Peyer's patch (tissue), 4 donors: Measurements from ENCODE around the gene AKTIP. TPM values are rescaled to one million over a fixed set of nuclear protein-coding genes. Genes with fewer than 3 reads are reported as not detected.
"Not testable (repeated sequence)": the region's sequence is repeated elsewhere in the genome, so short reads cannot be mapped to it uniquely, and the experiment has no call there.

Source experiments
- DNase-seq, 3 donors: peaks; one replicate each; pipeline ENCODE4 v3.0.0-alpha.2; 2017 to 2019
- H3K27ac ChIP-seq, 4 donors: fragments of 200-600 bp; sonication (generic); one replicate each; pipeline ENCODE4 v1.5.1; 2016 to 2019
- H3K27me3 ChIP-seq, 2 donors: fragments of 200-600 bp; sonication (generic); one replicate each; pipeline ENCODE4 v1.5.1; 2019
- H3K36me3 ChIP-seq, 3 donors: fragments of 200-600 bp; sonication (generic); one replicate each; pipeline ENCODE4 v1.5.1; 2016 to 2019
- H3K4me1 ChIP-seq, 4 donors: fragments of 200-600 bp; sonication (generic); one replicate each; pipeline ENCODE4 v1.5.1; 2016 to 2019
- H3K4me3 ChIP-seq, 4 donors: fragments of 200-600 bp; sonication (generic); 1 replicate in 3 of 4; 2 replicates in 1 of 4; pipeline ENCODE4 v1.5.1; 2016 to 2019; ENCODE audit warnings: mild to moderate bottlenecking in 1 of 4
- H3K9me3 ChIP-seq, 4 donors: fragments of 200-600 bp; sonication (generic); one replicate each; pipeline ENCODE4 v1.5.1; 2016 to 2019; ENCODE audit warnings: mild to moderate bottlenecking in 1 of 4
- POLR2A ChIP-seq, 2 donors: fragments of 450-650 bp; IDR thresholded peaks; one replicate each; pipeline ENCODE4 v1.5.1; 2017; ENCODE audit warnings: antibody characterized with exemption in 2 of 2, mild to moderate bottlenecking in 2 of 2, moderate library complexity in 2 of 2
- total RNA-seq, 4 donors: library from RNA; depleted of rRNA; stranded (reverse); fragments of >200 nt; gene quantifications; one replicate each; pipeline ENCODE4 v1.1.0, GENCODE V29; 2016
- TF ChIP-seq, protein P1 (sequence below), 6 experiments: fragments of 450-650 bp in 4 of 6; fragments of 200-600 bp in 2 of 6; sonication (generic) in 1 of 6; IDR thresholded peaks; one replicate each; pipeline ENCODE4 v1.5.1; 2017 to 2019; ENCODE audit warnings: antibody characterized with exemption in 6 of 6, mild to moderate bottlenecking in 3 of 6, moderate library complexity in 1 of 6

AKTIP gene
- total RNA-seq, 4 donors from 2014 or later: 34.6 to 83.5 (median 43.6) TPM

DNA sequence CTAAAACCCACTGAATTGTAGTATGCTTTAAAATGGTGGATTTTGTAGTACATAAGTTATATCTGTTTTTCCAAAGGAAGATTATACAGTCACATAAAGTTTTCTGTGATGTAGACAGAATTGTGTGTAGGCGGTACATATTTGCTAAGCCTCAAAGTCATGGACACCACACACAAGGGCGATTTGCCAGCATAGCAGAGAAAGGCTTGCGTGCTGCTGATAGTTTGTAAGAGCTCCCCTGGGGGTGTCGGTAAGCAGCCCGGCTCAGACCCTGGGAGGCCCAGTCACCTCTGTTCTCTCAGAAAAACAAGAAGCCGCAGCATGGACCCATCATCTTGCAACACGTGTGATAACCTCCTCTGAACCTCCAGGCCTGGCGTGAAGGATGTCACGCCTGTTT lies 38.3 kb upstream of the AKTIP start:
- H3K27me3 ChIP-seq: no peaks in the 10 kb centered on the region
- TF ChIP-seq POLR2A (IDR thresholded peaks at IDR 0.05): no peak
- H3K4me1 ChIP-seq: no peaks in the 10 kb centered on the region
- H3K4me3 ChIP-seq: no peak overlapping the region
- no peaks in the 10 kb centered on the region for H3K9me3 ChIP-seq
- DNase-seq: no peak
- no peak overlapping the region for H3K27ac ChIP-seq
- no peaks in the 10 kb centered on the region for H3K36me3 ChIP-seq

DNA sequence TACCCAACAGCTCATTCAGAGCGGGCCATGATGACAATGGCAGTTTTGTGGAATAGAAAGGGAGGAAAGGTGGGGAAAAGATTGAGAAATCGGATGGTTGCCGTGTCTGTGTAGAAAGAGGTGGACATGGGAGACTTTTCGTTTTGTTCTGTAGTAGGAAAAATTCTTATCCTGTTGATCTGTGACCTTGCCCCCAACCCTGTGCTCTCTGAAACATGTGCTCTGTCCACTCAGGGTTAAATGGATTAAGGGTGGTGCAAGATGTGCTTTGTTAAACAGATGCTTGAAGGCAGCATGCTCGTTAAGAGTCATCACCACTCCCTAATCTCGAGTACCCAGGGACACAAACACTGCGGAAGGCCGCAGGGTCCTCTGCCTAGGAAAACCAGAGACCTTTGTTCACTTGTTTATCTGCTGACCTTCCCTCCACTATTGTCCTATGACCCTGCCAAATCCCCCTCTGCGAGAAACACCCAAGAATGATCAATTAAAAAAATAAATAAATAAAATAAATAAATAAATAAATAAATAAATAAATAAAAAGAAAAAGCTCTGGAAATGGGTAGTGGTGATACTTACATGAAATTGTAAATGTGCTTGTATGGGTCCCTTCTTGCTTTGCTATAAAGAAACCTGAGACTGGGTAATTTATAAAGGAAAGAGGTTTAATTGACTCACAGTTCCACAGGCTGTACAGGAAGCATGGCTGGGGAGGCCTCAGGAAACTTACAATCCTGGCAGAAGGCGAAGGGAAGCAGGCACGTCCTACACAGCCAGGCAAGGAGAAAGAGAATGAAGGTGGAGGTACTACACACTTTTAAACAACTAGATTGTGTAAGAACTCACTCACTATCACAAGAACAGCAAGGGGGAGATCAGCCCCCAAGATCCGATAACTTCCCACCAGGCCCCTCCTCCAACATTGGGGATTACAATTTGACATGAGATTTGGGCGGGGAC lies 37.0 kb upstream of the AKTIP start:
- not testable (repeated sequence) for H3K4me3 ChIP-seq, H3K27ac ChIP-seq, H3K4me1 ChIP-seq, H3K27me3 ChIP-seq, DNase-seq, H3K36me3 ChIP-seq, H3K9me3 ChIP-seq

DNA sequence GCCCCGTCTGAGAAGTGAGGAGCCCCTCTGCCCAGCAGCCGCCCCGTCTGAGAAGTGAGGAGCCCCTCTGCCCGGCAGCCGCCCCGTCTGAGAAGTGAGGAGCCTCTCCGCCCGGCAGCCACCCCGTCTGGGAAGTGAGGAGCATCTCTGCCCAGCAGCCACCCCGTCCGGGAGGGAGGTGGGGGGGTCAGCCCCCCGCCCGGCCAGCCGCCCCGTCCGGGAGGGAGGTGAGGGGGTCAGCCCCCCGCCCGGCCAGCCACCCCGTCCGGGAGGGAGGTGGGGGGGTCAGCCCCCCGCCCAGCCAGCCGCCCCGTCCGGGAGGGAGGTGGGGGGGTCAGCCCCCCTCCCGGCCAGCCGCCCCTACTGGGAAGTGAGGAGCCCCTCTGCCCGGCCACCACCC lies 36.3 kb upstream of the AKTIP start:
- not testable (repeated sequence) for H3K4me3 ChIP-seq

DNA sequence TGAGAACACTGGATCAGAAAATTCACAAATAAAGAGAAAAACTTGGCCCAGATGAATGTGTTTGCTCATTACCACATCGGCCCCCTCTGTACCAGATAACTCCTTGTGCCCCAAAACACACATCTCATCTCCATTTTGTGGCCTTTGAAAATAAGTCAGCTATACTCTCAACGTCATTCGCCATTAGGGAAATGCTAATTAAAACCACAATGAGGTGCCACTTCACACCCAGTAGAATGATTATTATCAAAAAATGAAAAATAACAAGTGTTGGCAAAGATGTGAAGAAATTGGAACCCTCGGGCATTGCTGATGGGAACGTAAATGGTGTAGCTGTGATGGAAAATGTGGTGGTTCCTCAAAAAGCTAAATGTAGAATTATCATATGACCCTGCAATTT lies 34.6 kb upstream of the AKTIP start:
- TF ChIP-seq POLR2A (IDR thresholded peaks at IDR 0.05): no peak
- TF ChIP-seq, protein P1, sequence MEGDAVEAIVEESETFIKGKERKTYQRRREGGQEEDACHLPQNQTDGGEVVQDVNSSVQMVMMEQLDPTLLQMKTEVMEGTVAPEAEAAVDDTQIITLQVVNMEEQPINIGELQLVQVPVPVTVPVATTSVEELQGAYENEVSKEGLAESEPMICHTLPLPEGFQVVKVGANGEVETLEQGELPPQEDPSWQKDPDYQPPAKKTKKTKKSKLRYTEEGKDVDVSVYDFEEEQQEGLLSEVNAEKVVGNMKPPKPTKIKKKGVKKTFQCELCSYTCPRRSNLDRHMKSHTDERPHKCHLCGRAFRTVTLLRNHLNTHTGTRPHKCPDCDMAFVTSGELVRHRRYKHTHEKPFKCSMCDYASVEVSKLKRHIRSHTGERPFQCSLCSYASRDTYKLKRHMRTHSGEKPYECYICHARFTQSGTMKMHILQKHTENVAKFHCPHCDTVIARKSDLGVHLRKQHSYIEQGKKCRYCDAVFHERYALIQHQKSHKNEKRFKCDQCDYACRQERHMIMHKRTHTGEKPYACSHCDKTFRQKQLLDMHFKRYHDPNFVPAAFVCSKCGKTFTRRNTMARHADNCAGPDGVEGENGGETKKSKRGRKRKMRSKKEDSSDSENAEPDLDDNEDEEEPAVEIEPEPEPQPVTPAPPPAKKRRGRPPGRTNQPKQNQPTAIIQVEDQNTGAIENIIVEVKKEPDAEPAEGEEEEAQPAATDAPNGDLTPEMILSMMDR (IDR thresholded peaks at IDR 0.05): no peak
- H3K27me3 ChIP-seq: no peaks in the 10 kb centered on the region
- H3K4me3 ChIP-seq: no peak overlapping the region

More for the DNA sequence above, 36.3 kb upstream of the AKTIP start:
- not testable (repeated sequence) for H3K36me3 ChIP-seq, H3K27ac ChIP-seq, H3K4me1 ChIP-seq, H3K27me3 ChIP-seq, H3K9me3 ChIP-seq, DNase-seq

GRCh38 chr16:53534206-53534605 lies 31.2 kb upstream of the AKTIP start:
- Histone ChIP-seq H3K36me3 (no peaks in the 10 kb centered on the region), H3K4me1 (no peaks in the 10 kb centered on the region), H3K27me3 (no peaks in the 10 kb centered on the region), H3K4me3 (no peak overlapping the region), H3K9me3 (no peaks in the 10 kb centered on the region), H3K27ac (no peak overlapping the region)
- no peak for TF ChIP-seq POLR2A (IDR thresholded peaks at IDR 0.05)
- TF ChIP-seq, protein P1 (IDR thresholded peaks at IDR 0.05): no peak
- DNase-seq: no peak

More for the DNA sequence above, 34.6 kb upstream of the AKTIP start:
- DNase-seq: no peak
- Histone ChIP-seq H3K27ac (no peak overlapping the region), H3K4me1 (no peaks in the 10 kb centered on the region), H3K9me3 (no peaks in the 10 kb centered on the region), H3K36me3 (no peaks in the 10 kb centered on the region)

DNA sequence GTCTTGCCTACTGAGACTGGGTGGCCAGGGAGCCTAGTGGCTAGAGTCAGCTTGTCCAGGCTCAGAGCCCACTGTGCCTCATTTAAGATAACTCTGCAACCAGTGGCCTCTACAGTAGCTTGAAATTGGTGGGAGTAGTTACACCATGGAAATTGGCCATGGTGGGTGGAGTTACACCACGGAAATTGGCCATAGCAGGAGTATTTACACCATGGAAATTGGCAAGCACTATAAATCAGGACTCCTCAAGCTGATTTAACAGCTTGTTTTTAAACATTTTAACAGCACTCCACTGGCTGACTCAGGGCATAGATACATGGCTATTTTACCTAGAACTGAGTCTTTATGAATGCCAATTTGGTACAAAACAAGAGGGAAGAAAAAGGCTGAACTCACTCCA lies 27.7 kb upstream of the AKTIP start:
- Histone ChIP-seq H3K4me1 (no peaks in the 10 kb centered on the region), H3K4me3 (no peak overlapping the region), H3K27ac (no peak overlapping the region), H3K27me3 (no peaks in the 10 kb centered on the region), H3K36me3 (no peaks in the 10 kb centered on the region), H3K9me3 (no peaks in the 10 kb centered on the region)
- no peak for DNase-seq
- TF ChIP-seq, protein P1 (IDR thresholded peaks at IDR 0.05): no peak
- TF ChIP-seq POLR2A (IDR thresholded peaks at IDR 0.05): no peak

- TF ChIP-seq POLR2A (IDR thresholded peaks at IDR 0.05): no peak
- TF ChIP-seq, protein P1 (IDR thresholded peaks at IDR 0.05): no peak
- DNase-seq: no peak
- H3K9me3 ChIP-seq: no peaks in the 10 kb centered on the region
- H3K36me3 ChIP-seq: no peaks in the 10 kb centered on the region
- H3K27me3 ChIP-seq: no peaks in the 10 kb centered on the region
- no peak overlapping the region for H3K4me3 ChIP-seq
- no peaks in the 10 kb centered on the region for H3K4me1 ChIP-seq
- no peak overlapping the region for H3K27ac ChIP-seq
Measured at GRCh38 chr16:53530046-53530445, 27.0 kb upstream of the AKTIP start.
